ENCODE results near the gene PITX2. TPM values are rescaled to one million over a fixed set of nuclear protein-coding genes. Genes with fewer than 3 reads are reported as not detected.

The PITX2 gene
- total RNA-seq, 4 donors from 2014 or later = 17.4 to 48.6 (median 34.0) TPM

- peaks cover 0 to 62% (median 4%) of the 10 kb centered on the region in 4 donors for H3K27me3 ChIP-seq
- 61% methylated on average over 9 of the region's 9 CpGs for WGBS
- intact Hi-C loops (cut with DNase I) = no loop called here
Measured at GRCh38 chr4:110640576-110640975, 17.7 kb upstream of the PITX2 start.

GRCh38 chr4:110639207-110640090 lies 16.6 kb upstream of the PITX2 start:
- peaks cover 0 to 69% (median 4%) of the 10 kb centered on the region in 4 donors for H3K27me3 ChIP-seq

More at GRCh38 chr4:110640576-110640975, 17.7 kb upstream of the PITX2 start:
- DNase-seq (ENCODE audit: extremely low spot score) = no peak
- no peaks in the 10 kb centered on the region for H3K9me3 ChIP-seq
- peaks cover 18 to 21% (median 20%) of the 10 kb centered on the region in 4 donors for H3K4me1 ChIP-seq
- no peaks in the 10 kb centered on the region for H3K36me3 ChIP-seq
- no peak overlapping the region for H3K27ac ChIP-seq (replicated peaks in 1 of 4)
- TF ChIP-seq POLR2A (IDR thresholded peaks at IDR 0.05; ENCODE audit: low read depth) (no peak), CTCF (IDR thresholded peaks at IDR 0.05) (no peak), EP300 (IDR thresholded peaks at IDR 0.05) (no peak), POLR2AphosphoS5 (IDR thresholded peaks at IDR 0.05) (no peak)
- no peak overlapping the region for H3K4me3 ChIP-seq

GRCh38 chr4:110638089-110638746 lies 15.3 kb upstream of the PITX2 start:
- TF ChIP-seq CTCF (IDR thresholded peaks at IDR 0.05) = no peak
- TF ChIP-seq EP300 (IDR thresholded peaks at IDR 0.05) = no peak
- TF ChIP-seq POLR2AphosphoS5 (IDR thresholded peaks at IDR 0.05) = no peak
- no peak for TF ChIP-seq POLR2A (IDR thresholded peaks at IDR 0.05; ENCODE audit: low read depth)
- no peak for DNase-seq (ENCODE audit: extremely low spot score)
- Histone ChIP-seq H3K27ac (replicated peaks in 1 of 4) (peak overlapping the region; percentile 87 to 91 (median 90)), H3K4me1 (peaks cover 19 to 25% (median 23%) of the 10 kb centered on the region in 4 donors), H3K9me3 (no peaks in the 10 kb centered on the region), H3K4me3 (peak overlapping the region in 3 of 4 donors; percentile 61 to 71 (median 62)), H3K27me3 (peaks cover 0 to 75% (median 8%) of the 10 kb centered on the region in 4 donors), H3K36me3 (no peaks in the 10 kb centered on the region)
- intact Hi-C loops (cut with DNase I) = loop anchor here (10.0 kb wide), 1 partner anchor 837 kb away; no protein-coding TSS in a partner anchor
- 73% methylated on average over 10 of the region's 10 CpGs for WGBS

More at GRCh38 chr4:110639207-110640090, 16.6 kb upstream of the PITX2 start:
- Histone ChIP-seq H3K9me3 (no peaks in the 10 kb centered on the region), H3K4me1 (peaks cover 18 to 21% (median 20%) of the 10 kb centered on the region in 4 donors), H3K4me3 (peak overlapping the region in 1 of 4 donors; percentile 7), H3K36me3 (no peaks in the 10 kb centered on the region), H3K27ac (replicated peaks in 1 of 4) (no peak overlapping the region)
- WGBS = 57% methylated on average over 34 of the region's 34 CpGs
- TF ChIP-seq EP300 (IDR thresholded peaks at IDR 0.05) = no peak
- no peak for TF ChIP-seq POLR2AphosphoS5 (IDR thresholded peaks at IDR 0.05)
- TF ChIP-seq CTCF (IDR thresholded peaks at IDR 0.05) = no peak
- no peak for TF ChIP-seq POLR2A (IDR thresholded peaks at IDR 0.05; ENCODE audit: low read depth)
- no peak for DNase-seq (ENCODE audit: extremely low spot score)
- intact Hi-C loops (cut with DNase I) = loop anchor here (10.0 kb wide), 1 partner anchor 835 kb away; no protein-coding TSS in a partner anchor

- Histone ChIP-seq H3K4me1 (peaks cover 22 to 31% (median 30%) of the 10 kb centered on the region in 4 donors), H3K27ac (replicated peaks in 1 of 4) (peak overlapping the region; percentile 87 to 91 (median 90)), H3K4me3 (peak overlapping the region; percentile 61 to 71 (median 64)), H3K9me3 (no peaks in the 10 kb centered on the region), H3K36me3 (no peaks in the 10 kb centered on the region), H3K27me3 (peaks cover 0 to 75% (median 12%) of the 10 kb centered on the region in 4 donors)
- intact Hi-C loops (cut with DNase I) = loop anchor here (10.0 kb wide), 1 partner anchor 837 kb away; no protein-coding TSS in a partner anchor
- no peak for TF ChIP-seq POLR2AphosphoS5 (IDR thresholded peaks at IDR 0.05)
- TF ChIP-seq EP300 (IDR thresholded peaks at IDR 0.05) = no peak
- TF ChIP-seq CTCF (IDR thresholded peaks at IDR 0.05) = peak in 2 of 3 experiments; percentile 20 to 24
- TF ChIP-seq POLR2A (IDR thresholded peaks at IDR 0.05; ENCODE audit: low read depth) = no peak
- 11% methylated on average over 35 of the region's 35 CpGs for WGBS
- no peak for DNase-seq (ENCODE audit: extremely low spot score)
Measured at GRCh38 chr4:110637408-110638088, 14.7 kb upstream of the PITX2 start.
